HG03064 (cell line): ENCODE data around the gene POLR1A.

Experiments used
- ATAC-seq: cut with Tn5 transposase; IDR thresholded peaks from one replicate; pipeline ENCODE4 v1.9.1; 2021; ENCODE audit warnings: low read depth; ENCODE audit not compliant: unreplicated experiment

The POLR1A gene

DNA sequence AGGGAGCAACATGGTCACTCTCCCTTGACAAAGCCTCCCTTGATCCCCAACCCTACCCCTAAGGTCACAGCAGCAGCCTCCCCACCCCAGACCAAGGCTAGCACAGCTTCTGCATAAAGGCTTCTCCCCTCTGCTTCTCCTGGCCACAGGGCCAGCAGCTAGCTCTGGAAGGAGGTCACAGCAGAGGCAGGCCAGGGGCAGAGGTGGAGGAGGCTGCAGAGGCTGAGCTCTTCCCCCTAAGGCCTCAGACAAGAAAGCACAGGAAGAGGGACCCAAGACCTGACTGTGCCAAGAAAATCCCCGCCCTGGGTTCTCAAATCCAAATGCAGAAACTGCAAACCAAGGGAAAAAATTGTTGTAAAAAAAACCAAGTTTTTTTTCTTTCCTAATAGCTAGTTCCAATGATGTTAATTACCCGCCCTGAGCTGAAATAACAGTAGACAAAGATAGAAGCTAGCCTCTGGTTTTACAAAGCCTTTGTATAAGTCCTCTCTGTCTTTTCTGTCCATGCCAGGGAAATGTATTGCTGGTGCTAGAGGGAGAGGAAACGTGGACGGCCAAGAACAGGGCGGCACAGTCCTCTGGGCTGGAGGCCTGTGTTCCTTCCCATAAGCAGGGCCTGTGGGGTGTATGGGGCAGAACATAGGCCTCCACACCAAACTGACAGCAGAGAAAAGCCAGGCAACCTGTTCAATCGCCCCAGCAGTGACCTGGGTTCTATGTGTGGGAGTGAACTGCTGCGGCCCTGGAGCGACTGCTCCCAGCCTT, 79.5 kb downstream of the POLR1A start:
- ATAC-seq: no peak

DNA sequence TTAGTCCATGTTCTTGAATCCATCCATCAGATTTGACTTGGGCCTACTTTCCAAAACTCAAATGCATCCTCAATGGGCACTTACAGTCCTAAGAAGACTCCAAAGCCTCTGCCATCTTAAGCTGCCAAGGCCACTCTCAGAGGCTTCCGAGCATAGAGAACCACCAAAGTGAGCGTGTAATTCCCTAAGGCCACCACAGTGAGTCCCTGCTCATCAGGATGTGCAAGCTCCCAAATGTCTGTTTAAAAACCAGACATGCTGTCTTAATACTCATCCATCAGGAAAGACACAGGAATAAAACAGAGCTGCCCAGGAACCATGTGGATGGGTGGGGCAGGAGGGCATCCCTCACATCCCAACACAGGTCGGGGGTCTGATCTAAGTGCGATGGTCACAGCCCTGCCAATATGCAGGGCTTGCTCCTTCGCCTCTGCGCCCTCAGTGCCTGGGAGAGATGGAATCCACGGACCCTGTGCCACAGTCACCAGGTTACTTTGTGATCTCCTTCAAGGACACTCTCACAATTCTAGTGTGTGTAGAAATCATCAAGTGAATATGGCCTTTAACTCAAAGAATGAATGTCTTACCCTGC, 80.4 kb downstream of the POLR1A start:
- ATAC-seq: no peak

DNA sequence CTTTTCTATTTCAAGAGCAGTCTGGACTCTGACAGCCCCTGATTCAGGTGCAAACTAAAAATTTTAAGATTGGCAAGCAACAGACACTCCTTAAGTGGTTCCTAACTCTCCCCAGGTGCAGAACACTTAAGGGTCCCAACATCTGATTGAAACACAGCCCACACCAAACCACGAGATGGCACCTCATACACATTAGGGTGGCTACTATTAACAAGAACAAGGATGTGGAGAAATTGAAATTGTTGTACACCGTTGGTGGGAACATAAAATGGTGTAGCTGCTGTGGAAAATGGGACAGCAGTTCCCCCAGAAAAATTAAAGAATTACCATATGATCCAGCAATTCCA, 82.3 kb downstream of the POLR1A start:
- no peak for ATAC-seq

DNA sequence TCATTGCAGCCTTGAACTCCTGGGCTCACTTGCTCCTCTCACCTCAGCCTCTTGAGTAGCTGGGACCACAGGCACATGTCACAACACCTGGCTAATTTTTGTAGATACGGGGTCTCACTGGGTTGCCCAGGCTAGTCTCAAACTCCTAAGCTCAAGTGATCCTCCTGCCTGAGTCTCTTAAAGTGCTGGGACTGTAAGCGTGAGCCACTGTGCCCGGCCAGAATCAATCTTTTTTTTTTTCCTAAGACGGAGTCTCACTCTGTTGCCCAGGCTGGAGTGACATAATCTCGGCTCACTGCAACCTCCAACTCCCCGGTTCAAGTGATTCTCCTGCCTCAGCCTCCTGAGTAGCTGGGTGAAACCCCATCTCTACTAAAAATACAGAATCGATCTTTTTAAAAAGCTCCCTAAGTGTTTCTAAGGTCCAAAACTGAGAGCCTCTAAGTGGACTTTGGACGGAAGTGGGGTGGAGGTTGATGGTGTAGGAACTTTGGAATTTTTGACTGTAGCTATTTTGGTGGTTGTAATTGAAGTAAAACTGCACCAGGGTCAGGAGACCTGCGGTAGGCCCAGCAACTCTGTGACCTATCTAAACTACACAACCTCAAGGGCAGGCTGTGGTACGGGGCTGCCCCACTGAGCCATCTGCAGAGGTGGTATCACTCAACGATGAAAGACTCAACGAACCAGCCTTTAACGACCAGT, 82.9 kb downstream of the POLR1A start:
- ATAC-seq: no peak

DNA sequence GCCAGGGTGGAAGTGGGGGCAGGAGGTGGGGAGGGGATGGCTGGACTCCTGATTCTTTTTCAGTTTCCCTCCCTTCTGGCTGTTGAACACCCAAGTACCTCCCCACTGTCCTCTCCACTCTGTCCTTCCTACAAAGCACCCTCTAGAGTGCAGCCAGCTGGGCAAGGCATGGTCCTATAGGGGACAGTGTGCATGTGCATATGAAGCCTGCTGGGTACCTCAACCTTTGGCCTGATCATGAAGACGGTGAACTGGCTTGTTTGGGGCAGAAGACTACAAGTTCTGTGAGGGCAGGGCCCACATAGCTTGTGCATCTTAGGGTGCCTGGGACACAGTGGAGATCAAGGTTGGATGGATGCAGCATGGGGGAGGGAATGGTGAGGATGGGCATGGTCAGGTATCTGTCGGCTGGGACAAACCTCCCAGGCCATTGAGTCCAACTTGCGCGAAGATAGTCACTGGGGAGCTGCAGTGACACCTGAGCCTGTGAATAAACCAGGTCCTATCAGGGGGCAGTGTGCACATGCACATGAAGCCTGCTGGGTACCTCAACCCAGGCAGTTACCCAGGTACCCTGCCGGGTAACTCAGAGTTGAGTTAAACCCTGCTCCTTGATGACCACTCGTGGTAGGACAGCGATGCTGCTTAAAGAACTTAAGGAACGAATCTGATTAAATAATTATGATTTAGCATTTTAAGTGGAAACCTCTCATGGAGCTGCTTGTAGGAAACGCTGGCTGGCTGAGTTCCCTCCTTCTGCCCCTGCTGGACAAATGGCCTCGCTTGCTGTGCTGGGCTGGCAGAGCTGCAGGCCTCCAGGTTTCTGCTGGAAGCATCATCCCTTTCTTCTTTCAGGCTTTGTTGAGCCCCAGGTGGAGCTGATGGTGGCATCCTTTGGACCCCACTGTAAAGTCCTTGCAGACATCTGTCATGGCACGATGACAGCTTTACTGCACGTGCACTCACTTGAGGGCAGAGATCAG, 84.0 kb downstream of the POLR1A start:
- no peak for ATAC-seq

DNA sequence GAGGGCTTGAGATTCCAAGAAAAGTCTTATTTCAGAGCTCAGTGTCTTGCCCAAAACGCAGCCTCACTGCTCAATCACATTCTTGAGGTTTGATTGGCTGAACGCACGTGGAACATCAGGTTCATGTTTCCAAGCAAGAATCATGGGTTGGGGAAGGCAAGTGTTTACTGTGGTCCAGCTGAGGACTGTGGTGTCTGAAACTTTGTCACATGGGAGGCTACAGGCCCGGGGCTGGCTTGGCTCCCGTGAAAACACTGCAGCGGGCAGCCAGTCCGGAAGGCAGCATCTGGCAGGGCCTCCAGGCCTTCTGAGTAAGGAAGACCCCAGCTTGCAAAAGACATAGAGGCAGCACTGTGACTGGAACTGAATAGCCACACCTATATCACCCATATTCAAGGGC, 84.7 kb downstream of the POLR1A start:
- no peak for ATAC-seq

DNA sequence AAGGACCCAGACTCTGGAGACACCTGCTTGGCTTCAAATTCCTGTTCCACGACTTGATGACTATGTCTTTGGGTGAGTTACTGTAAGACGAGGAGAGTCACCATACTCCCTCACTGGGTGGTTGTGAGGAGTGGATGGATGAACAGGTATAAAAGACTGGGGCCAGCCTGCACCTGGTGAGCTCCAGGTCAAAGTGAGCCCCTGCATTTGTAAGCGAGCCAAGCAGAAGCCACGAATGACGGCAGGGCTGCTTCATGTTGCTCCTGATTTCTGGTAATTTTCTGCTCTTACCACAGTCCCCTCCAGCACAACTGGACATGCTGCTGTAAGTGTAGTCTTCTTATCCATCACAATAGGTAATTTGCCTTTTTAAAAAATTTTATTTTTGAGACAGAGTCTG, 86.6 kb downstream of the POLR1A start:
- no peak for ATAC-seq

DNA sequence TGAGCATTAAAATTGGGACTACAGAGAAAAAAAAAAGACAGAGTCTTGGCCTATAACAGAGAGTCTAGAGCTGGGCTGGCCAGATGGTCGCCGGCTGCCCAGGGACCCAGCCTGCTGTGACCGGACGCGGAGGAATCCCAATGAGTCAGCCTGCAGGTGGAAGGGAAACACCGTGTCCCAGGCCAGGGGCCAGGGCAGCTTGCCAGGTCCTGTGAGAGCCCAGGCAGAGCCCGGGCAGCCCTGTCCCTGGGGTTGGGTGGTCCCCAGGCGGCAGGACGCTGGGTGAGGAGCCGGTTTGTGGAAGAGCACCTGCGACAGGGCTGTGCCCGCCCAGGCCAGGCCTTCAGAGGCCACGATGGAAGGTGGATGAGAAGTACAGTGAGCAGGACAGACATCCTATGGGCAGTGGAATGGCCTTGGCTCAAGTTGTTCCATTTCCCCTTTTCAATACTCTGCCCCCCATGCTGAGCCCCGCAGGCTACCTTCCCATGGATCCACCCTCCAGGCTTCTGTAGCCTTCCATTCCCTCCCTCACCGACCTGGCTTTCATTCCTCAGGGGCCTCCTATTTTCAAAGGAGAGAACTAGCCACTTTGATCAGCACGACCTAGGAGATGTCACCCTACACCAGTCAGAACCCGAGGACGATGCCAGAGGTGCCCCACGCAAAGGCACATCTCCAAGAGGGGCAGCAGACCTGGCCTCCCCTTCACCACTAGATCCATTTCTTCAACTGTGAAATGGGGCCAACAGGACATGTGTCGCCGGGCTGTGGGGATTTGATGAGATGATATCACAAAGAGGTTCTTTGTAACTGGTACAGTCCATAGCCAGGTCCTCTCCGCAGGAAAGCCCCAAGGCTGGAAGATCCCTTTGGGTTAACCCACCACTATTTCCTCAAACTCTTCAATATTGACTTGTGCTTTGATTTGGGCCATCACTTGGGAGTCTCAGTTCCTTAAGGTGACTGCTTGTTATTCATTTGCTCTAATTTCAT, 87.5 kb downstream of the POLR1A start:
- no peak for ATAC-seq

DNA sequence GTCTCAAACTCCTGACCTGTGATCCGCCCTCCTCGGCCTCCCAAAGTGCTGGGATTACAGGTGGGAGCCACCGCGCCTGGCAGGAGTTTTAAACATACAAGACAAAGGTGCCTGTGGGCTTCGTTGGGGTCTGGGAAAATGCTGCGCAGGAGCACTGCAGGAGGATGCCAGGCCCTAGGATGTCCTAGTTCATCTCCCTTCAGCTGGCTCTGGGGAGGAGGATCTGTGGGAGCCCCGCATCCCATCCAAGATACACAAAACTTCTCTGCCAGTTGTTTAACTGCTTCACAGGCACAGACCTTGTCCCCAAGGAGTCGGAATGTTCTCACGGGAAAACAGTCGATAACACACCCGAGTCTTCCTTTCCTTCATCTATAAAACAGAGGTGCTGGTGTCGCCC, 89.1 kb downstream of the POLR1A start:
- ATAC-seq: no peak

DNA sequence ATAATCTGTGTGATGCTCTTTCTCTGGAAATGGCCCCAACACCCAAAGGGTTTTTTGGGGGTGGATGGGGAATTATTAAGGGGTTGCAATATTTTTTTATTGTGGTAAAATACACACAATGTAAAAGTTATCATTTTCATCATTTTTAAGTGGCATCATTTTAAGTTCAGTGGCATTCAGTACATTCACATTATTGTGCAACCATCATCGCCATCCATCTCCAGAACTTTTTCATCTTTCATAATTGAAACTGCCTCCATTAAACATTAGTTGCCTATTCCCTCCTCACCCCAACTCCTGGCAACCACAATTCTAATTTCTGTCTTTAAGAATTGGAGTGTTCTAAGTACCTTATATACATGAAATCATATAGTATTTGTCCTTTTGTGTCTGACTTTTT, 90.0 kb downstream of the POLR1A start:
- no peak for ATAC-seq

DNA sequence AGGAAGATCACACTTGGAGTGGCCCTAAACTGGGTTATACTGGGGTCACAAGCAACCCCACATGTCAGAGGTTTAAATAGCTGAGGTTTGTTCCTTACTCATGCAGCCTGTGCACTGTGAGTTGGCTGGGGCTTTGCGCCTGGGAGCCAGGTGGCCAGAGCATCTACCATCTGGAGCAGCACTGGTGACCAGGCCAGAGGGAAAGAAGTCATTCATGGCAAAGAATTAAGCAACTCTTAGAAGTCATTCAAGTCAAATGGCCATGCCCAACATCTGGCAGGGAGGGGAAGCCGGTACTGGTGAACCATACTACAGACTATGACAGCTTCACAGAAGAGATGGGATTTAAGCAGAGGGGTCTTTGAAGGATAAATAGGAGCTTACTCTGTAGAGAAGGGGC, 90.7 kb downstream of the POLR1A start:
- ATAC-seq: no peak

DNA sequence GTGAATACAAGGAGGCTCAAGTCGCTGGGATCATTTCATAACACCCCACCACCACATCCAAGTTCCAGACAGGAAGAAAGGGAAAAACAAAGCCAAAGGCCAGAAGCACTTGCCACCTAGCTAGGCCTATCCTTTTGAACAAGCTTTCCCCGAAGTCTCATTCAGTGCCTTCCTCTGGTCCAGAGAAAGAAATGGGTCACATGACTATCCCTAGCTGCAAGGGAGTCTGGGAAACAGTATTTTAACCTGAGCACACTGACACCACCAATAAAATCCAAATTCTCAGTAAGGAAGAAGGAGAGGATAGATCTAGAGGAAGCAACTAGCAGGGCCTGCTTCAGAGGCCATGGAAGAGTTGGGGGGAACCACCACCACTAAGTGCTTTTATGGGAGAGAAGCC, 91.2 kb downstream of the POLR1A start:
- no peak for ATAC-seq

DNA sequence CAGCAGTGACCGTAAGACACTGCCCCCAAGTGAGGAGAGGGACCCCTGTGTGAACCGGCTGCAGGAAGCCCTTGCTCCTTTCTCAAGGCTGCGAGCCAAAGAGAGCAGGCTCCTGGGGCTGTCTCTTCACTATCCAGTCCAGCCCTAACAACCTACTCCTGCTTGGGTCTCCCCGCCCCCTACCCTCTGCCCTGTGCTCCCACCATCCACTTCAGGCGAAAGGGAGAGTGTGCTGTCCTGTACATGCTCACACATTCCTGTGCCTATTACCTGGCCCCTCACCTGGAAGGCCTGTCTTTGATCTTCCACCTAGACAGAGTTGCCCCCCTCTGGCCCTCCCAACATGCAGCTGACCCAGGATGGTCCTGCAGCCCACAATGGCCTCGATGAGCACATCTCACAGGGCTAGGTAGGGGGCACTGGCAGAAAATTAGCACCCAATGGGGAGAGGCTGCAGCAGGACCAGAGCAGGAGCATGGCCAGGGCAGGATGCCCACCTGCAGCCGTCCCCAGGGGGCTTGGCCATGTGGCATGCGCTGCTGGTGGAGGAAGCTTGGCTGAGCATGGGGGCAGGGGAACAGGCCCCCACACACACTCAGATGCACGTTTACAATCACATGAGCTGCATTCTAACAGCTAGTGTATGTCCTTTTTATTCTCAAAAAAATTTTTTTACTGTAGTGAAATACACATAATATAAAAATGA, 93.5 kb downstream of the POLR1A start:
- ATAC-seq: no peak

DNA sequence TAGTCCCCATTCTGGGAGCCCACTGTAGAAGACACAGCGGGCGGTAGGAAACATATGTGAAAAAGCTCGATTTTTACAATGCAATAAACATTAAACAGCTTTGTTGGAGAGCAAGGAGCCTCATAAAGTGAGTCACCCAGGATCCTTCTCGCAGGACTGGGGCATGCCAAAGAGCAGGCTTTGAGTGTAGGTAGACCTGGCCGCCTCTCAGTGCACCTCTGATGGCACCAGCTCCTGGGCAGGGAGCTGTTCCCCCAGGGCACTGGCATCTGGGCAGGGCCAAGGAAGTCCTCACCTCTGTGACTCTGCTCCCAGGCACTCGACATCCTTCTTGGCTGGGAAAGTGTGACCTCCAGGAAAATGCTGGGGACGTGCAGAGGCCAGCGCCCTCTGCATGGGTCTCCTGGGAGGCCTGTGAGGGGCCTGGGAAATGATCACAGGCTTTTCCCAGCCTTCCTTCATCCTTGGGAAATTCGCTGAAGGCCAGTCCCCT, 94.2 kb downstream of the POLR1A start:
- ATAC-seq: no peak

DNA sequence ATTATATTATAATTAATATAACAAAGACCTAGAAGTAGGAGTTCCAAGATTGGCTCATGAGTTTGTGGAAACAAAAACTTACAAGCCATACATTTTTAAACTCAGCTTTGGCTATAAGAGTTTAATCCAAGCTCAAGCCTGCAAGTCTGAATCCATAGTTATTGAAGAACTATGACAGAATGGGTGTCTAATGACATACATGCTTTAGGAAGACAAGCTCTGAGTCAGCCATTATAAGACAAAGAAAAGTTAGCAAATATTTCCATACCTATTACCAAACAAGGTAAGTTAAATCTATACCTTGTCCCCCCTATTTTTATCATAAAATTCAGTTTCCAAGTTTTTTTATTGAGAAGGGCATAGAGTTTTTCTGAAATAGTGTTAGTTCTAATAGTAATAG, 95.6 kb downstream of the POLR1A start:
- no peak for ATAC-seq

DNA sequence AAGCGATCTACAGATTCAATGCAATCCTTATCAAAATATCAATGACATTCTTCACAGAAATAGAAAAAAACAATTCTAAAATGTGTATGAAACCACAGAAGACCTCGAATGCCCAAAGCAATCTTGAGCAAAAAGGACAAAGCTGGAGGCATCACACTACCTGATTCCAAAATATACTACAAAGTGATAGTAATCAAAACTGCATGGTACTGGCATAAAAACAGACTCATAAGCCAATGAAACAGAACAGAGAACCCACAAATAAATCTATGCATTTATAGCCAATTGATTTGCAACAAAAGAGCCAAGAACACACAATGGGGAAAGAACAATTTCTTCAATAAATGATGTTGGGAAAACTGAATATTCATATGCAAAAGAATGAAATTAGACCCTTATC, 99.2 kb downstream of the POLR1A start:
- ATAC-seq: no peak

DNA sequence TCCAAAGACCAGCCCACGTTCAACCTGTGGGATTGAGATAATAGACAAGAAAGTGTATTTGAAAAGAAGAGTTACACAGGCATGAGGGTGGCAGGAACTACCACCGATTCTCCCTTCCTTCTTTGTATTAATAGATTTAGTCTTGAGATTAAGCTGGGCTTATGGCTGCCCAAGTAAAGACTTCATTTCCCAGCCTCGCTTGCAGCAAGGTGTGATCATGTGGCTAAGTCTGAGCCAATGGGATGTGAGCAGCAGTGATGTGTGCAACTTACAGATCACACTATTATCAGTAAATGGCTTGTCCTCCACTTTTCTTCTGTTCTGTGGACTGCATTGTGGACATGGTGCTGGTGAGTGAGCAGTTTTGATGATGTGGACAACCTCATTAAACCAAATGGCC, 101.7 kb downstream of the POLR1A start:
- no peak for ATAC-seq

DNA sequence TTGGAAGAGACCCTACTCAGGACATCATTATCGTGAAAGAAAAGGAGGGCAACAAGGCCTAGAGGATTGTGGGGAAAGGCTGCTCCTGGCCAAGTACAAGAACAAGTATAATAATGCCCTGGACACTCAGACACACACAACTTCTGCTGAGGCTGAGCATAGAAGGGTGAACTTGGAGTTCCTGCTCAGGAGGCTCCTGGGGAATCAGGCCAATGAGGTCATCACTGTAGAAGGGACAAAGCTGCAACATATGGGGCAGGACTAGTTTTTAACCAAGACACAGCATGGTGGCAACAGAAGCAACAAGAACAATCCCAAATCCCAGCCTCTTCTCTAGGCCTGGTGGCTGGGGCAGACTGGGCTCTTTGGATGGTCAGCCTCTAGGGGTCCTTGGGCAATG, 102.6 kb downstream of the POLR1A start:
- ATAC-seq: no peak

DNA sequence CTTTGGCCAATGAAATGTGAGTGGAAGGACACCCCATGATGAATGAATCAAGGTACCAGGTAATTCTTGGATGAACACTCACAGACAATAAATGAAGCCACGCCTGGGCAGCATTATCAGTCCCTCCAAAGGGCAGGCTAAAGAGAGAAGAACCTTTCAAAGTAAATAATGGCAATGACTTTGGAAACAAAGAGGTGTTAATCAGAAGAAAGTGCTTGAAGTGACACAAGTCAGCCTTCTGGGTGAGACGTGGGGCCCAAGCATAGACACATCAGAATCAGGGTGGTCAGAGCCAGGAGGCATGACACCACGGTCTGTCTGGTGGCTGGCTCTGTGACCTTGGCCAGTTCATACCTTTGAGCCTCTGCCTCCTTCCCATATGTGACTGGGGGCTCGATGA, 103.3 kb downstream of the POLR1A start:
- no peak for ATAC-seq
